ENCODE results near the gene LDLRAD3. TPM values are rescaled to one million over a fixed set of nuclear protein-coding genes. Genes with fewer than 3 reads are reported as not detected.

LDLRAD3 gene
- total RNA-seq, 1 experiment from 2014 or later: 19.0 TPM

GRCh38 chr11:36046932-36047331 lies 103.1 kb downstream of the LDLRAD3 start:
- CTCF ChIA-PET: interaction anchor here (1.5 kb wide), 1 partner anchor 10 kb away, joined by 5 read pairs; no protein-coding TSS in a partner anchor
- H3K27me3 ChIP-seq (ENCODE audit: insufficient read depth, low read length): no peaks in the 10 kb centered on the region
- H3K9me3 ChIP-seq (ENCODE audit: control insufficient read depth in 1 of 2, insufficient read depth in 1 of 2, low read depth in 1 of 2, low read length in 2 of 2): no peaks in the 10 kb centered on the region
- BruUV-seq (replicated peaks): no TSS peak
- H3K4me2 ChIP-seq (ENCODE audit: low read length): no peak overlapping the region
- H3K4me1 ChIP-seq (ENCODE audit: control insufficient read depth in 1 of 2, insufficient read depth in 2 of 2, low read length in 2 of 2): no peaks in the 10 kb centered on the region
- POLR2A ChIA-PET: no interaction called here
- TF ChIP-seq ZNF274 (IDR thresholded peaks at IDR 0.05; ENCODE audit: low read depth, low read length) (no peak), POLR2A (IDR thresholded peaks at IDR 0.05; ENCODE audit: borderline replicate concordance, extremely low read depth, insufficient read depth, insufficient read length) (no peak), ELF1 (IDR thresholded peaks at IDR 0.05; ENCODE audit: borderline replicate concordance, low read depth) (no peak), POLR2AphosphoS5 (IDR thresholded peaks at IDR 0.05; ENCODE audit: low read depth, low read length) (no peak), ATF3 (IDR thresholded peaks at IDR 0.05) (no peak), CBX3 (IDR thresholded peaks at IDR 0.05; ENCODE audit: low read depth) (no peak), SIN3A (IDR thresholded peaks at IDR 0.05; ENCODE audit: low read depth) (no peak), CTCF (IDR thresholded peaks at IDR 0.05 in 2 of 3, conservative IDR thresholded peaks at IDR 0.05 in 1 of 3; ENCODE audit: borderline replicate concordance in 1 of 3, insufficient read depth in 1 of 3, low read depth in 2 of 3, low read length in 2 of 3) (no peak)
- no peak for DNase-seq (ENCODE audit: low read depth, low spot score)
- intact Hi-C loops (cut with micrococcal nuclease): no loop called here
- RAD21 ChIA-PET (ENCODE audit: low non-redundant PET in 1 of 2, low total read pairs in 2 of 2, uncharacterized antibody in 2 of 2, unreplicated experiment in 2 of 2): no interaction called here
- no peak for ATAC-seq
- no peak overlapping the region for H3K4me3 ChIP-seq (replicated peaks in 1 of 2; ENCODE audit: low read depth in 1 of 2, low read length in 2 of 2)
- H3K36me3 ChIP-seq (ENCODE audit: control insufficient read depth in 1 of 2, insufficient read depth in 2 of 2, low read length in 2 of 2): no peaks in the 10 kb centered on the region
- H3K9me2 ChIP-seq (ENCODE audit: insufficient read depth): no peaks in the 10 kb centered on the region
- no peaks in the 10 kb centered on the region for H4K20me1 ChIP-seq (ENCODE audit: insufficient read depth)
- no peak overlapping the region for H2AFZ ChIP-seq (ENCODE audit: low read depth, low read length, poor library complexity, severe bottlenecking)
- H3K9ac ChIP-seq (ENCODE audit: low read length): no peak overlapping the region
- H3K27ac ChIP-seq (ENCODE audit: low read depth, low read length): no peak overlapping the region
- H3K79me2 ChIP-seq (ENCODE audit: insufficient read depth, low read length): no peaks in the 10 kb centered on the region

GRCh38 chr11:36047344-36047743 lies 103.5 kb downstream of the LDLRAD3 start:
- H2AFZ ChIP-seq (ENCODE audit: low read depth, low read length, poor library complexity, severe bottlenecking): no peak overlapping the region
- ChIA-PET RAD21 (ENCODE audit: low non-redundant PET in 1 of 2, low total read pairs in 2 of 2, uncharacterized antibody in 2 of 2, unreplicated experiment in 2 of 2) (no interaction called here), POLR2A (no interaction called here), CTCF (interaction anchor here (1.5 kb wide), 1 partner anchor 9 kb away, joined by 5 read pairs; no protein-coding TSS in a partner anchor)
- H3K36me3 ChIP-seq (ENCODE audit: control insufficient read depth in 1 of 2, insufficient read depth in 2 of 2, low read length in 2 of 2): no peaks in the 10 kb centered on the region
- no peak for TF ChIP-seq SIN3A (IDR thresholded peaks at IDR 0.05; ENCODE audit: low read depth)
- no peak for TF ChIP-seq FOSL1 (IDR thresholded peaks at IDR 0.05; ENCODE audit: low read depth)
- no peak for TF ChIP-seq ATF3 (IDR thresholded peaks at IDR 0.05)
- TF ChIP-seq CBX3 (IDR thresholded peaks at IDR 0.05; ENCODE audit: low read depth): no peak
- TF ChIP-seq EZH2phosphoT487 (IDR thresholded peaks at IDR 0.05; ENCODE audit: borderline replicate concordance): no peak
- TF ChIP-seq ZBTB33 (IDR thresholded peaks at IDR 0.05; ENCODE audit: extremely low read depth, insufficient replicate concordance, low read length): no peak
- no peak for TF ChIP-seq RAD21 (IDR thresholded peaks at IDR 0.05; ENCODE audit: low read depth)
- no peak for TF ChIP-seq CTCF (IDR thresholded peaks at IDR 0.05 in 2 of 3, conservative IDR thresholded peaks at IDR 0.05 in 1 of 3; ENCODE audit: borderline replicate concordance in 1 of 3, insufficient read depth in 1 of 3, low read depth in 2 of 3, low read length in 2 of 3)
- no peak for TF ChIP-seq EZH2 (IDR thresholded peaks at IDR 0.05)
- no peak overlapping the region for H3K27ac ChIP-seq (ENCODE audit: low read depth, low read length)
- H3K4me1 ChIP-seq (ENCODE audit: control insufficient read depth in 1 of 2, insufficient read depth in 2 of 2, low read length in 2 of 2): no peaks in the 10 kb centered on the region
- no peaks in the 10 kb centered on the region for H4K20me1 ChIP-seq (ENCODE audit: insufficient read depth)
- DNase-seq (ENCODE audit: low read depth, low spot score) (no peak), ATAC-seq (no peak)
- H3K9me3 ChIP-seq (ENCODE audit: control insufficient read depth in 1 of 2, insufficient read depth in 1 of 2, low read depth in 1 of 2, low read length in 2 of 2): no peaks in the 10 kb centered on the region
- no peaks in the 10 kb centered on the region for H3K9me2 ChIP-seq (ENCODE audit: insufficient read depth)
- no peak overlapping the region for H3K9ac ChIP-seq (ENCODE audit: low read length)
- BruUV-seq (replicated peaks): no TSS peak
- intact Hi-C loops (cut with micrococcal nuclease): no loop called here
- no peak overlapping the region for H3K4me2 ChIP-seq (ENCODE audit: low read length)
- no peak overlapping the region for H3K4me3 ChIP-seq (replicated peaks in 1 of 2; ENCODE audit: low read depth in 1 of 2, low read length in 2 of 2)
- no peaks in the 10 kb centered on the region for H3K27me3 ChIP-seq (ENCODE audit: insufficient read depth, low read length)
- H3K79me2 ChIP-seq (ENCODE audit: insufficient read depth, low read length): no peaks in the 10 kb centered on the region
